PFSK-1 (cell line): ENCODE data around the gene CCT4.

Source experiments
- FOXP2 ChIP-seq: optimal IDR thresholded peaks from 2 replicates; pipeline ENCODE3; 2011; ENCODE audit warnings: borderline replicate concordance, control low read depth, inconsistent platforms; ENCODE audit not compliant: insufficient read depth; ENCODE audit errors: extremely low read length, extremely low read depth
- POLR2AphosphoS5 ChIP-seq: IDR thresholded peaks from 2 replicates; pipeline ENCODE4 v1.6.1; 2012; ENCODE audit warnings: low read depth, mild to moderate bottlenecking, control low read depth, low read length, moderate library complexity
- SIN3A ChIP-seq: IDR thresholded peaks from 2 replicates; pipeline ENCODE4 v1.6.1; 2012; ENCODE audit warnings: mild to moderate bottlenecking, low read length, moderate library complexity, borderline replicate concordance; ENCODE audit not compliant: insufficient read depth
- TAF1 ChIP-seq: IDR thresholded peaks from 2 replicates; pipeline ENCODE4 v1.6.1; 2012; ENCODE audit warnings: low read length, control low read depth, borderline replicate concordance; ENCODE audit not compliant: insufficient read depth
- TF ChIP-seq, protein P1 (sequence below), 2 experiments: IDR thresholded peaks; 2 replicates each; pipeline versions ENCODE4 v1.6.1 to v1.8.0; 2011 to 2012; ENCODE audit warnings: low read depth in 2 of 2, low read length in 2 of 2, control low read depth in 1 of 2, inconsistent platforms in 1 of 2, mild to moderate bottlenecking in 1 of 2, moderate library complexity in 1 of 2; ENCODE audit not compliant: insufficient read depth in 1 of 2

The CCT4 gene

DNA sequence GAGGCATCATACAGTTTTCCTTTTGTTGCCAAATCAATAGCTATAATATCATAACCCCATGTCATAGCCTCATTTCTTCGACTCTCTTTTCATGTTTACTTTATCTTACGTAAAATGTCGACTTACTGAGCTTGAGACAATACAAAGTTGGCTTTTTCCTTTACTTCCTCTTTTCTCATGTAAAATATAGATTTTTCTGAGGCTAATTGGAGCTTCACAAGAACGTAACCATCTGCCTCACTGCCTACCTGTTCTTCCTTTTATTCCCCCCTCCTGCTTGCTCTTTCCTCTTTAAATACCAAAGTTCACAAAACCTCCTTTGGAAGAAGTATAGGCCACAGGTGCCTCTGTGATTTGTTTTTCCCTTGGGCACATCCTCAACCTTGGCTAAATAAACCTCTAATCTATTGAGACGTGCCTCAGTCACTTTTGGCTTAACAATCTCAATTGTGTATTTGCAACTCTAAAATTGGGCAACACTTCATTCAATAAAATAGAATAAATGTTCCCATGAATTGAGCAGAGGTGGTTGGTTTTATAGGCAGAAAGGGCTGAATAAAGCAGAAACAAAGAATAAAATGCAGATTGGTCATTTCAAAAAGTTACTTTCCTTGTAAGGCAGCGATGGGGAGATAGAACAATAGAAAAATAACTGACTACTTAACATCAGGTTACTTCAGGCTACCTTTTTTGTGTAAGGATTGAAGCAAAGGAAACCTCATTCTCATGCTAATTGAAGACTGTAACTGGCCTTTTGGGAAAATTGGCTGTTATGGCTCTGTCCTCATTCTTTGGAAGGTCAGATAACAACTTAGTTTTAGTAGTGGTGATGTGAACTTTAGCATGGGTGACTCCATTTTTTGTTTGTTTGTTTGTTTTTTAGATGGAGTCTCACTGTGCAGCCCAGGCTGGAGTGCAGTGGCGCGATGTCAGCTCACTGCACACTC lies 38.3 kb upstream of the CCT4 start:
- no peak for TF ChIP-seq FOXP2
- TF ChIP-seq SIN3A, result no peak

DNA sequence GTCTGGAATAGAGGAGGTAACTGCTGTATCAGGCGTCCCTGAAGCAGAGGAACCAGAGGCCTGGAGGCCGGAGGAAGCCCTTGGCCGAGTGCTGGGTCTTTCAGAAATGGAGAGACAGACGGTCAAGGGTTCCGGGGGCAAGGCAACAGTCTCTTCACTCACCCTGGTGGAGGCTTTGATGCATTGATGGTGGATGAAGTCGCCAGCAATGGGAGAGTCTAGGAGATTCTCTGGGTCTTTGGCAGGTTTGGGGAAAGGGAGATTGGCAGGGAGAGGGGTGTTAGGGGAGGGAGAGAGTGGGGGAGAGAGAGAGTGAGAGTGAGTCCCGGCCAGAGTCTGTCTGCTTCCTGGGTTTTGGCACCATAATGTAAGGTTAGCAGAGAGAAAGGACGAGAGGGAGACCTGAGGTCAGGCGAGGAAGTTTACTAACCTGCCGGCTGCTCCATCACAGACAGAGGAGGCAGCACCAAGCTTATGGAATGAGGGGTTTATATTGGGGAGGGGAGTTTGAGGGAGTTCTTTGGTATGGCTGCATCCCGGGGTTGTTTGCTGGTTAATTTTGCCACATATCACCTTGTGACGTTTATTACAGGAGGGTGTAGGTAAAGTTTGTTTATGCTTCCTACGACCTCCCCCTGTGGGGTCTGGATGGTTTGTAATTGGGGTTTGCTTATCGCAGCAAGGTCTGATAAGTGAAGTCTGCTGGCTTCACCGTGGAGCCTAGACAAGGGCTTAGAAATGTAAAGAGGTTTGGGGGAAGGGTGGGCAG lies 36.6 kb upstream of the CCT4 start:
- no peak for TF ChIP-seq TAF1
- TF ChIP-seq POLR2AphosphoS5, result no peak
- no peak for TF ChIP-seq SIN3A

DNA sequence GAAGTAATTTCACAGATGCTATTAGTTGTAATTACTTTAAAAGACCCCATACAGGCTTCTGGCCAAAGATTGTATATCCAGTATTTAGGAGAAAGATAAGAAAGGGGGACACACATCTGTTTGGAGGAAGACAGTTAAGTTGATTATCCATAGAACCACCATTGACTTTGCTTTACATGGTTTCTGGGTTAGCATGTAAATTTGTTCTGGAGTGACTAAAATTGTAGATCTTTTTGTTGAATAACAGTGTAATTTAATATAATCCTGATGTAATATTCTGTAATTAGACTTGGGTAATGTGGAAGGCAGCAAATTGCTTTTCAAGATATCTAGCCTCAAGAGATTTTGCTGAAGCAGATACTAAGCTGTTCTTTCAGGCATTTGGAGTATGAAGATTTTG lies 34.3 kb upstream of the CCT4 start:
- TF ChIP-seq SIN3A (no peak), FOXP2 (no peak), TAF1 (no peak), POLR2AphosphoS5 (no peak)
- TF ChIP-seq, protein P1, sequence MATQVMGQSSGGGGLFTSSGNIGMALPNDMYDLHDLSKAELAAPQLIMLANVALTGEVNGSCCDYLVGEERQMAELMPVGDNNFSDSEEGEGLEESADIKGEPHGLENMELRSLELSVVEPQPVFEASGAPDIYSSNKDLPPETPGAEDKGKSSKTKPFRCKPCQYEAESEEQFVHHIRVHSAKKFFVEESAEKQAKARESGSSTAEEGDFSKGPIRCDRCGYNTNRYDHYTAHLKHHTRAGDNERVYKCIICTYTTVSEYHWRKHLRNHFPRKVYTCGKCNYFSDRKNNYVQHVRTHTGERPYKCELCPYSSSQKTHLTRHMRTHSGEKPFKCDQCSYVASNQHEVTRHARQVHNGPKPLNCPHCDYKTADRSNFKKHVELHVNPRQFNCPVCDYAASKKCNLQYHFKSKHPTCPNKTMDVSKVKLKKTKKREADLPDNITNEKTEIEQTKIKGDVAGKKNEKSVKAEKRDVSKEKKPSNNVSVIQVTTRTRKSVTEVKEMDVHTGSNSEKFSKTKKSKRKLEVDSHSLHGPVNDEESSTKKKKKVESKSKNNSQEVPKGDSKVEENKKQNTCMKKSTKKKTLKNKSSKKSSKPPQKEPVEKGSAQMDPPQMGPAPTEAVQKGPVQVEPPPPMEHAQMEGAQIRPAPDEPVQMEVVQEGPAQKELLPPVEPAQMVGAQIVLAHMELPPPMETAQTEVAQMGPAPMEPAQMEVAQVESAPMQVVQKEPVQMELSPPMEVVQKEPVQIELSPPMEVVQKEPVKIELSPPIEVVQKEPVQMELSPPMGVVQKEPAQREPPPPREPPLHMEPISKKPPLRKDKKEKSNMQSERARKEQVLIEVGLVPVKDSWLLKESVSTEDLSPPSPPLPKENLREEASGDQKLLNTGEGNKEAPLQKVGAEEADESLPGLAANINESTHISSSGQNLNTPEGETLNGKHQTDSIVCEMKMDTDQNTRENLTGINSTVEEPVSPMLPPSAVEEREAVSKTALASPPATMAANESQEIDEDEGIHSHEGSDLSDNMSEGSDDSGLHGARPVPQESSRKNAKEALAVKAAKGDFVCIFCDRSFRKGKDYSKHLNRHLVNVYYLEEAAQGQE (IDR thresholded peaks at IDR 0.05; ENCODE audit: insufficient read depth in 1 of 2, low read depth in 2 of 2, low read length in 2 of 2), result no peak

GRCh38 chr2:61920548-61920947 lies 32.1 kb upstream of the CCT4 start:
- TF ChIP-seq, protein P1 (IDR thresholded peaks at IDR 0.05; ENCODE audit: insufficient read depth in 1 of 2, low read depth in 2 of 2, low read length in 2 of 2), result no peak
- no peak for TF ChIP-seq POLR2AphosphoS5

- TF ChIP-seq POLR2AphosphoS5, result no peak
- TF ChIP-seq FOXP2, result no peak
- TF ChIP-seq TAF1, result no peak
- TF ChIP-seq SIN3A, result no peak
- TF ChIP-seq, protein P1 (IDR thresholded peaks at IDR 0.05; ENCODE audit: insufficient read depth in 1 of 2, low read depth in 2 of 2, low read length in 2 of 2), result no peak
Observed at GRCh38 chr2:61911510-61911909, 23.1 kb upstream of the CCT4 start.

DNA sequence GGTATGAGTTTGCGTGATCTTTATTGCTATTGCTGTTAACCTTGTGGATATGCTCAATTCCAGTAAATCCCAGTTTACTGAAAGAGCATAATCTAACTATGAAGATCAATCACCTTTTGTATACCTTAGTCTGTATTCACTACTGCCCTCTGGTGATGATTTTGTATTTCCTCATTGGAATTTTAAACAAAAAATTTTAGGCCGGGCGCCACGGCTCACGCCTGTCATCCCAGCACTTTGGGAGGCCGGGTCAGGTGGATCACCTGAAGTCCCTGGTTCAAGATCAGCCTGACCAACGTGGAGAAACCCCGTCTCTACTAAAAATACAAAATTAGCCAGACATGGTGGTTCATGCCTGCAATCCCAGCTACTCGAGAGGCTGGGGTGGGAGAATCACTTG lies 22.1 kb upstream of the CCT4 start:
- TF ChIP-seq FOXP2 (no peak), POLR2AphosphoS5 (no peak), TAF1 (no peak), SIN3A (no peak)
- TF ChIP-seq, protein P1 (IDR thresholded peaks at IDR 0.05; ENCODE audit: insufficient read depth in 1 of 2, low read depth in 2 of 2, low read length in 2 of 2), result no peak
